H9 (cell line): ENCODE results near the gene PRORP. TPM values are rescaled to one million over a fixed set of nuclear protein-coding genes. Genes with fewer than 3 reads are reported as not detected.

Source experiments
- DNase-seq: peaks from one replicate; pipeline ENCODE4 v3.0.0-alpha.2; 2017
- H2AFZ ChIP-seq: one replicate; pipeline ENCODE4 v1.6.1; 2013; ENCODE audit warnings: mild to moderate bottlenecking, low read length, control low read depth, moderate library complexity
- H2AK5ac ChIP-seq: 2 replicates; pipeline ENCODE4 v1.6.1; 2013; ENCODE audit warnings: low read length, control low read depth, mixed read lengths; ENCODE audit not compliant: insufficient read length
- H2BK120ac ChIP-seq: one replicate; pipeline ENCODE4 v1.6.1; 2013; ENCODE audit warnings: low read depth, mild to moderate bottlenecking, low read length, control low read depth, inconsistent platforms; ENCODE audit not compliant: poor library complexity, severe bottlenecking
- H2BK12ac ChIP-seq: 2 replicates; pipeline ENCODE4 v1.6.1; 2013; ENCODE audit warnings: low read length, control low read depth, mixed read lengths, low read depth; ENCODE audit not compliant: insufficient read length
- H2BK15ac ChIP-seq: 2 replicates; pipeline ENCODE4 v1.6.1; 2013; ENCODE audit warnings: low read depth, low read length, control low read depth
- H2BK20ac ChIP-seq: one replicate; pipeline ENCODE4 v1.6.1; 2013; ENCODE audit warnings: low read depth, mild to moderate bottlenecking, low read length, control low read depth, inconsistent platforms; ENCODE audit not compliant: poor library complexity, severe bottlenecking
- H2BK5ac ChIP-seq: 2 replicates; pipeline ENCODE4 v1.6.1; 2013; ENCODE audit warnings: low read length, control low read depth, mixed read lengths; ENCODE audit not compliant: insufficient read length
- H3K14ac ChIP-seq: 2 replicates; pipeline ENCODE4 v1.6.1; 2013; ENCODE audit warnings: low read length, control low read depth; ENCODE audit not compliant: insufficient read depth
- H3K18ac ChIP-seq: 2 replicates; pipeline ENCODE4 v1.6.1; 2013; ENCODE audit warnings: low read depth, mild to moderate bottlenecking, mixed read lengths, low read length, control low read depth; ENCODE audit not compliant: insufficient read length
- H3K23ac ChIP-seq: 2 replicates; pipeline ENCODE4 v1.6.1; 2013; ENCODE audit warnings: low read length, control low read depth, mixed read lengths, low read depth; ENCODE audit not compliant: insufficient read length
- H3K23me2 ChIP-seq: 2 replicates; pipeline ENCODE4 v1.6.1; 2013; ENCODE audit warnings: low read depth, mild to moderate bottlenecking, mixed read lengths, low read length, control low read depth; ENCODE audit not compliant: insufficient read length, poor library complexity, severe bottlenecking
- H3K27ac ChIP-seq: 2 replicates; pipeline ENCODE4 v1.5.1; 2013; ENCODE audit warnings: low read length, control low read depth, mixed read lengths, low read depth; ENCODE audit not compliant: insufficient read length
- H3K27me3 ChIP-seq: 2 replicates; pipeline ENCODE4 v1.6.1; 2013; ENCODE audit warnings: low read length, control low read depth, inconsistent platforms; ENCODE audit not compliant: insufficient read depth
- H3K4ac ChIP-seq: 2 replicates; pipeline ENCODE4 v1.6.1; 2013; ENCODE audit warnings: low read depth, mild to moderate bottlenecking, control low read depth, inconsistent platforms, low read length, moderate library complexity
- H3K4me1 ChIP-seq: 2 replicates; pipeline ENCODE4 v1.6.1; 2013; ENCODE audit warnings: low read length, control low read depth, inconsistent platforms; ENCODE audit not compliant: insufficient read depth
- H3K4me2 ChIP-seq: 2 replicates; pipeline ENCODE4 v1.6.1; 2013; ENCODE audit warnings: low read length, control low read depth, mixed read lengths; ENCODE audit not compliant: insufficient read length, insufficient read depth
- H3K56ac ChIP-seq: 2 replicates; pipeline ENCODE4 v1.6.1; 2013; ENCODE audit warnings: low read depth, mild to moderate bottlenecking, mixed read lengths, low read length, control low read depth; ENCODE audit not compliant: insufficient read length
- H3K79me1 ChIP-seq: 2 replicates; pipeline ENCODE4 v1.6.1; 2013; ENCODE audit warnings: low read depth, mild to moderate bottlenecking, moderate library complexity, low read length, control low read depth, inconsistent platforms; ENCODE audit not compliant: insufficient read depth, poor library complexity, severe bottlenecking
- H3K79me2 ChIP-seq: 2 replicates; pipeline ENCODE4 v1.6.1; 2013; ENCODE audit warnings: low read length, control low read depth, inconsistent platforms; ENCODE audit not compliant: insufficient read depth
- H3K9ac ChIP-seq: 2 replicates; pipeline ENCODE4 v1.6.1; 2013; ENCODE audit warnings: low read length, control low read depth, mixed read lengths; ENCODE audit not compliant: insufficient read length; ENCODE audit errors: extremely low read depth
- H3K9me3 ChIP-seq: one replicate; pipeline ENCODE4 v1.6.1; 2013; ENCODE audit warnings: low read depth, low read length, inconsistent platforms; ENCODE audit not compliant: control insufficient read depth
- H3T11ph ChIP-seq: one replicate; pipeline ENCODE4 v1.6.1; 2013; ENCODE audit warnings: mild to moderate bottlenecking, low read length, control low read depth, inconsistent platforms
- H4K20me1 ChIP-seq: one replicate; pipeline ENCODE4 v1.6.1; 2013; ENCODE audit not compliant: control insufficient read depth, insufficient read length, insufficient read depth
- H4K5ac ChIP-seq: 2 replicates; pipeline ENCODE4 v1.6.1; 2013; ENCODE audit warnings: low read depth, mild to moderate bottlenecking, mixed read lengths, low read length, control low read depth; ENCODE audit not compliant: insufficient read length
- H4K8ac ChIP-seq: replicated peaks from 2 replicates; pipeline ENCODE4 v1.6.1; 2013; ENCODE audit warnings: low read length, control low read depth, mixed read lengths, low read depth; ENCODE audit not compliant: insufficient read length
- H4K91ac ChIP-seq: 2 replicates; pipeline ENCODE4 v1.6.1; 2013; ENCODE audit warnings: low read depth, mild to moderate bottlenecking, moderate library complexity, mixed read lengths, low read length, control low read depth; ENCODE audit not compliant: insufficient read length
- H3K27ac Mint-ChIP-seq, 3 experiments: 2 replicates in 2 of 3; 3 replicates in 1 of 3; pipeline ENCODE4 v1.8.0; 2020 to 2021; ENCODE audit warnings: mixed read lengths in 3 of 3, mild to moderate bottlenecking in 1 of 3, moderate library complexity in 1 of 3
- H3K27me3 Mint-ChIP-seq: 2 replicates; pipeline ENCODE4 v1.8.0; 2021; ENCODE audit warnings: low read depth, mild to moderate bottlenecking, moderate library complexity, mixed read lengths
- H3K36me3 Mint-ChIP-seq, 3 experiments: 2 replicates in 2 of 3; 3 replicates in 1 of 3; pipeline ENCODE4 v1.8.0; 2020 to 2021; ENCODE audit warnings: low read depth in 3 of 3, mixed read lengths in 3 of 3; ENCODE audit not compliant: insufficient read depth in 1 of 3
- H3K4me1 Mint-ChIP-seq, 2 experiments: 2 replicates each; pipeline ENCODE4 v1.8.0; 2020; ENCODE audit warnings: mixed read lengths in 2 of 2
- H3K4me3 Mint-ChIP-seq, 2 experiments: 2 replicates in 1 of 2; 3 replicates in 1 of 2; pipeline ENCODE4 v1.8.0; 2020 to 2021; ENCODE audit warnings: mild to moderate bottlenecking in 2 of 2, mixed read lengths in 2 of 2, moderate library complexity in 1 of 2
- H3K9me3 Mint-ChIP-seq, 2 experiments: 2 replicates in 1 of 2; 3 replicates in 1 of 2; pipeline ENCODE4 v1.8.0; 2020; ENCODE audit warnings: mild to moderate bottlenecking in 2 of 2, mixed read lengths in 2 of 2, moderate library complexity in 1 of 2
- total RNA-seq: library from RNA; stranded (reverse); gene quantifications from 2 replicates; pipeline ENCODE4 v1.2.1, GENCODE V29; 2021
- TF ChIP-seq, protein P1 (sequence below): fragments of 200-600 bp; sonication (generic); conservative IDR thresholded peaks from 3 replicates; pipeline ENCODE4 v1.8.0; 2021; ENCODE audit warnings: antibody characterized with exemption, mild to moderate bottlenecking

The PRORP gene
- total RNA-seq, 1 experiment from 2014 or later, result 37.7 TPM

DNA sequence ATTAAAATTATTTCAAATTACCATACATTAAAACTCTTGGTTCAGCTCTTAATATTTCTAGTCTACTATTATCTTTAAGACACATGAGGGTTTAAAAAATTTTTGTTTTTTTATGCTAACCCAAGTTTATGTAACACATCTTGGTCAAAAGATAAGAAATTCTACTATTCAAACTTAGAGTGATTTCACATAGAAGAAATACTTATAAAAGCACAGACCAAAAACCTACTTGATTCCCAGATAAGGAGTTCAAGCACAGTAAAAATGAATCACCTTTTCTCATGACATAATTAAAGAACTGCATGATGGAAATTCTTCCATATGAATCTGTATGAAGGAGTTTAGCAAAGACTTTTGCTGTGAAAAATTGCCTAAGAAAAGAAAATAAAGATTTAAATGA lies 14.5 kb upstream of the PRORP start:
- peaks cover 5 to 6% of the 10 kb centered on the region in 2 experiments for H3K4me1 Mint-ChIP-seq
- Histone ChIP-seq H3K4me1 (no peaks in the 10 kb centered on the region; the same call in 1 of the 2 replicates), H3K23ac (no peak overlapping the region), H3K14ac (no peak overlapping the region), H3K56ac (no peak overlapping the region), H3T11ph (no peak overlapping the region), H2BK20ac (no peak overlapping the region), H3K4ac (no peak overlapping the region), H3K27me3 (no peaks in the 10 kb centered on the region), H3K9me3 (no peaks in the 10 kb centered on the region), H3K18ac (no peak overlapping the region), H4K8ac (no peak overlapping the region), H4K91ac (no peak overlapping the region), H3K23me2 (no peaks in the 10 kb centered on the region), H2BK12ac (no peak overlapping the region), H3K4me2 (no peak overlapping the region), H2BK5ac (no peak overlapping the region), H3K79me1 (no peaks in the 10 kb centered on the region), H4K20me1 (no peaks in the 10 kb centered on the region), H3K9ac (no peak overlapping the region), H2BK15ac (no peak overlapping the region), H3K27ac (no peak overlapping the region), H2AFZ (no peak overlapping the region), H4K5ac (no peak overlapping the region), H3K79me2 (no peaks in the 10 kb centered on the region), H2BK120ac (no peak overlapping the region), H2AK5ac (no peak overlapping the region)
- H3K27me3 Mint-ChIP-seq, result no peaks in the 10 kb centered on the region
- TF ChIP-seq, protein P1, sequence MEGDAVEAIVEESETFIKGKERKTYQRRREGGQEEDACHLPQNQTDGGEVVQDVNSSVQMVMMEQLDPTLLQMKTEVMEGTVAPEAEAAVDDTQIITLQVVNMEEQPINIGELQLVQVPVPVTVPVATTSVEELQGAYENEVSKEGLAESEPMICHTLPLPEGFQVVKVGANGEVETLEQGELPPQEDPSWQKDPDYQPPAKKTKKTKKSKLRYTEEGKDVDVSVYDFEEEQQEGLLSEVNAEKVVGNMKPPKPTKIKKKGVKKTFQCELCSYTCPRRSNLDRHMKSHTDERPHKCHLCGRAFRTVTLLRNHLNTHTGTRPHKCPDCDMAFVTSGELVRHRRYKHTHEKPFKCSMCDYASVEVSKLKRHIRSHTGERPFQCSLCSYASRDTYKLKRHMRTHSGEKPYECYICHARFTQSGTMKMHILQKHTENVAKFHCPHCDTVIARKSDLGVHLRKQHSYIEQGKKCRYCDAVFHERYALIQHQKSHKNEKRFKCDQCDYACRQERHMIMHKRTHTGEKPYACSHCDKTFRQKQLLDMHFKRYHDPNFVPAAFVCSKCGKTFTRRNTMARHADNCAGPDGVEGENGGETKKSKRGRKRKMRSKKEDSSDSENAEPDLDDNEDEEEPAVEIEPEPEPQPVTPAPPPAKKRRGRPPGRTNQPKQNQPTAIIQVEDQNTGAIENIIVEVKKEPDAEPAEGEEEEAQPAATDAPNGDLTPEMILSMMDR, result no peak
- no peak overlapping the region for H3K4me3 Mint-ChIP-seq
- DNase-seq, result no peak
- peaks cover 9 to 11% of the 10 kb centered on the region in 2 experiments; a peak in 4 of 5 replicates for H3K9me3 Mint-ChIP-seq
- peaks cover 30 to 62% (median 56%) of the 10 kb centered on the region in 3 experiments for H3K36me3 Mint-ChIP-seq
- H3K27ac Mint-ChIP-seq, result no peak overlapping the region
